Uterus (tissue), 4 donors: ENCODE data around the gene HSCB. TPM values are rescaled to one million over a fixed set of nuclear protein-coding genes. Genes with fewer than 3 reads are reported as not detected.
A peak's percentile ranks its signal among the peaks of the same experiment; 100 is the strongest.

Source experiments
- DNase-seq, 2 donors: peaks; one replicate each; pipeline ENCODE4 v3.0.0-alpha.2; 2019 to 2020
- H3K27ac ChIP-seq, 2 donors: fragments of 200-600 bp; sonication (generic); 1 replicate in 1 of 2; 2 replicates in 1 of 2; pipeline ENCODE4 v1.5.1; 2016 to 2018
- H3K27me3 ChIP-seq, 2 donors: fragments of 200-600 bp; sonication (generic); one replicate each; pipeline ENCODE4 v1.5.1; 2018 to 2019; ENCODE audit warnings: control low read depth in 1 of 2
- H3K36me3 ChIP-seq, 2 donors: fragments of 200-600 bp; sonication (generic); one replicate each; pipeline ENCODE4 v1.5.1; 2019; ENCODE audit warnings: control low read depth in 1 of 2
- H3K4me1 ChIP-seq, 2 donors: fragments of 200-600 bp; sonication (generic); one replicate each; pipeline ENCODE4 v1.5.1; 2018 to 2019; ENCODE audit warnings: control low read depth in 1 of 2
- H3K4me3 ChIP-seq, 2 donors: fragments of 200-600 bp; sonication (generic); 1 replicate in 1 of 2; 2 replicates in 1 of 2; pipeline ENCODE4 v1.5.1; 2018 to 2019; ENCODE audit warnings: mild to moderate bottlenecking in 1 of 2
- H3K9me3 ChIP-seq, 2 donors: fragments of 200-600 bp; sonication (generic); one replicate each; pipeline ENCODE4 v1.5.1; 2019; ENCODE audit warnings: control low read depth in 1 of 2
- POLR2A ChIP-seq, 2 donors: fragments of 450-650 bp; IDR thresholded peaks; one replicate each; pipeline ENCODE4 v1.6.1; 2016; ENCODE audit warnings: antibody characterized with exemption in 2 of 2, mild to moderate bottlenecking in 1 of 2, moderate library complexity in 1 of 2
- intact Hi-C: fragments of 100-400 bp; cut with DNase I; formaldehyde crosslinking; loops from one replicate; pipeline ENCODE4 v1.15.1; 2023; ENCODE audit warnings: low total_unique reads
- total RNA-seq, 4 donors: library from RNA; depleted of rRNA in 3 of 4; stranded (reverse); fragments of >200 nt in 3 of 4; gene quantifications; one replicate each; pipeline versions ENCODE4 v1.1.0 to v1.2.4, GENCODE V29; 2014 to 2023
- TF ChIP-seq, protein P1 (sequence below), 4 experiments: fragments of 200-600 bp in 2 of 4; fragments of 450-650 bp in 2 of 4; sonication (generic) in 2 of 4; IDR thresholded peaks; one replicate each; pipeline ENCODE4 v1.5.1; 2016 to 2019; ENCODE audit warnings: antibody characterized with exemption in 4 of 4, mild to moderate bottlenecking in 2 of 4, moderate library complexity in 1 of 4
- donor health status: DM: yes; HTN: yes; CAD: no.

The HSCB gene
- total RNA-seq, 4 donors from 2014 or later, result 13.6 to 52.4 (median 15.9) TPM

DNA sequence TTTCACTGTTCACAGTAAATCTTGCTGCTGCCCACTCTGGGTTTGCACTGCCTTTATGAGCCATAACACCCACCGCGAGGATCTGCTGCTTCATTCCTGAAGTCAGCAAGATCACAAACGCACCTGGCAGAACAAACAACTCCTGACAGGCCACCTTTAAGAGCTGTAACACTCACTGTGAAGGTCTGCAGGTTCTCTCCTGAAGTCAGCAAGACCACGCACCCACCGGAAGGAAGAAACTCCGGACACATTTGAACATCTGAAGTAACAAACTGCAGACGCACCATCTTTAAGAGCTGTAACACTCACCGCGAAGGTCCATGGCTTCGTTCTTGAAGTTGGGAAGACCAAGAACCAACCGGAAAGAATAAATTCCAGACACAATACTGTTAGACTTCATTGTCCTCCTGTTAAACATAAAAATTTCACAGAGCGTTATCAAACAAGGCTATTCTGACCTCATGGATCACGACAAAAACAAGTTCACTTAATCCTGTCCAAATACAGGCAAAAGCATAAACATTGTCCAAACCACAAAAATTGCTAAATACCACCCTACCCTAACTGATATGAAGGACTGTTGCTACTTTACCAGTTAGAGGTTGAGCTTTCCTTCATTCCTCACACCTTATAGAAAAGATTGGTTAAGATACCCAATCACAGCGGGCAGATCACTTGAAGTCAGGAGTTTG lies 27.7 kb downstream of the HSCB start:
- H3K4me3 ChIP-seq, result no peak overlapping the region
- intact Hi-C loops, result no loop called here
- no peak overlapping the region for H3K27ac ChIP-seq
- H3K36me3 ChIP-seq, result no peaks in the 10 kb centered on the region
- TF ChIP-seq POLR2A (IDR thresholded peaks at IDR 0.05), result no peak
- TF ChIP-seq, protein P1, sequence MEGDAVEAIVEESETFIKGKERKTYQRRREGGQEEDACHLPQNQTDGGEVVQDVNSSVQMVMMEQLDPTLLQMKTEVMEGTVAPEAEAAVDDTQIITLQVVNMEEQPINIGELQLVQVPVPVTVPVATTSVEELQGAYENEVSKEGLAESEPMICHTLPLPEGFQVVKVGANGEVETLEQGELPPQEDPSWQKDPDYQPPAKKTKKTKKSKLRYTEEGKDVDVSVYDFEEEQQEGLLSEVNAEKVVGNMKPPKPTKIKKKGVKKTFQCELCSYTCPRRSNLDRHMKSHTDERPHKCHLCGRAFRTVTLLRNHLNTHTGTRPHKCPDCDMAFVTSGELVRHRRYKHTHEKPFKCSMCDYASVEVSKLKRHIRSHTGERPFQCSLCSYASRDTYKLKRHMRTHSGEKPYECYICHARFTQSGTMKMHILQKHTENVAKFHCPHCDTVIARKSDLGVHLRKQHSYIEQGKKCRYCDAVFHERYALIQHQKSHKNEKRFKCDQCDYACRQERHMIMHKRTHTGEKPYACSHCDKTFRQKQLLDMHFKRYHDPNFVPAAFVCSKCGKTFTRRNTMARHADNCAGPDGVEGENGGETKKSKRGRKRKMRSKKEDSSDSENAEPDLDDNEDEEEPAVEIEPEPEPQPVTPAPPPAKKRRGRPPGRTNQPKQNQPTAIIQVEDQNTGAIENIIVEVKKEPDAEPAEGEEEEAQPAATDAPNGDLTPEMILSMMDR (IDR thresholded peaks at IDR 0.05), result no peak
- no peak for DNase-seq
- no peaks in the 10 kb centered on the region for H3K9me3 ChIP-seq
- peaks cover 0 to 3% of the 10 kb centered on the region in 2 donors for H3K4me1 ChIP-seq
- no peaks in the 10 kb centered on the region for H3K27me3 ChIP-seq

DNA sequence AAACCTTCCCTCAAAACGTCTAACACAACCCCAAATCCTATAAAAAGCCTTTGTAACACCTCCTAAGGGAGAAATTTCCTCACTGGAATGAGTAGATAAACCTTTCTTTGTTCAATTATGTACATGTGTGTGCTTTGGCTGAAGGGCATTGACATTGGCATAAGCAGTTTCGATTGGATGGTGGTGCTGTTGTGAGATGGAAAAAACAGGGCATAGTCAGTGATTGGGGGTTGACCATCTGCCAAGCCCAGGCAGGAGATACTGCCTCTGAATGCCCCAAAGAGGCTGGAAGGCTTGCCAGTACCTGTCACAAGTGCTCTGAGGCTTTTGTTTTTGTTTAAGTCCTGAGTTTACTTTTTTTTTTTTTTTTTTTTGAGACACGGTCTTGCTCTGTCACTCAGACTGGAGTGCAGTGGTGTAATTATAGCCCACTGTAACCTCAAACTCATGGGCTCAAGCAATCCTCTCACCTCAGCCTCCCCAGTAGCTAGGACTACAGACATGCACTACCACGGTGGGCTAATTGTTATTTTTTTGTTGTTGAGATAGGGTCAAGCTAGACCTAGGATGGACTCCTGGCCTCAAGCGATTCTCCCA lies 29.5 kb downstream of the HSCB start:
- no peak for TF ChIP-seq POLR2A (IDR thresholded peaks at IDR 0.05)
- TF ChIP-seq, protein P1 (IDR thresholded peaks at IDR 0.05), result no peak
- H3K4me3 ChIP-seq, result no peak overlapping the region
- H3K27ac ChIP-seq, result no peak overlapping the region
- DNase-seq, result no peak
- H3K9me3 ChIP-seq, result no peaks in the 10 kb centered on the region
- H3K27me3 ChIP-seq, result no peaks in the 10 kb centered on the region
- intact Hi-C loops, result no loop called here
- H3K4me1 ChIP-seq, result peaks cover 0 to 3% of the 10 kb centered on the region in 2 donors
- H3K36me3 ChIP-seq, result no peaks in the 10 kb centered on the region

DNA sequence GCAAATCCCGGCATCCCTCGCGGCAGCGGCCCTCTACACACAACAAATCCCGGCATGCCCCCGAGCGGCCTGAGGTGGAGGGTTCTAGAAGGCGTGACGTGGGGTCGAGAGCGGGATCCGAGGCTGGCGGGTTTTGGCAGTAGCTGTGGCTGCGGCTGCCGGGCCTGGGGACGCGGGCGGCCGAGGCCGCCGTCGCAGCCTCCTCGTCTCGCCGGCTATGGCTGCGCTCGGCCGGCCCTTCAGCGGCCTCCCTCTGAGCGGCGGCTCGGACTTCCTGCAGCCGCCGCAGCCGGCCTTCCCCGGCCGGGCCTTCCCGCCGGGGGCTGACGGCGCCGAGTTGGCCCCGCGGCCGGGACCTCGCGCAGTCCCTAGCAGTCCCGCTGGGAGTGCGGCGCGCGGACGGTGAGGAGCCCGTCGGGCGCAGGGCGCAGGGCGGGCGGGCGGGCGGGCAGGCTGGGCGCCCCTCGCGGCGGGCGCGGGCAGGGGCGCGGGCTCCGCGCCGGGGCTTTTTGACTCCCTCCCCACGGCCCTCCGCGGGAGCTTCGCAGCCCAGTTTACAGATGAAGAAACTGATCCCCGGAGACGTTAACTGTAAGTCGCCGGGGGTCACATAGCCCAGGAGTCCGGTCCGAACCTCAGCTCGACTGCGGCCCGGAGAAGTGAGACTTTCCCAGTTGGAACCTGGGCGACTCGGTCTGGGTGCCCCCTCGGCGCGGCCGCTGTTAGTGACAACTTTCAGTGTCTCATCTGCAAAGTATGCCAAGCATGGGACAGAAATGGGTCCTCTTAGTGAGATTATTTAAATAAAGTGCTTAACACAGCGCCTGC lies 31.0 kb downstream of the HSCB start, which contains the start of gene CCDC117:
TSS of gene CCDC117 (plus strand) at position 63 of the 828 bp plus-strand sequence. CDS start at position 218, 155 bp downstream.
- peak within 1 kb of the TSS; percentile 97 to 100 for H3K27ac ChIP-seq
- TF ChIP-seq POLR2A (IDR thresholded peaks at IDR 0.05), result peak; percentile 86 to 95
- TF ChIP-seq, protein P1 (IDR thresholded peaks at IDR 0.05), result peak in 3 of 4 experiments; percentile 27 to 65 (median 37)
- H3K27me3 ChIP-seq, result no peaks in the 10 kb centered on the region
- H3K4me3 ChIP-seq, result peak within 1 kb of the TSS; percentile 53 to 91
- intact Hi-C loops, result no loop called here
- H3K4me1 ChIP-seq, result peaks cover 0 to 3% of the 10 kb centered on the region in 2 donors
- no peaks in the 10 kb centered on the region for H3K36me3 ChIP-seq
- peak; percentile 93 to 95 for DNase-seq
- no peaks in the 10 kb centered on the region for H3K9me3 ChIP-seq

DNA sequence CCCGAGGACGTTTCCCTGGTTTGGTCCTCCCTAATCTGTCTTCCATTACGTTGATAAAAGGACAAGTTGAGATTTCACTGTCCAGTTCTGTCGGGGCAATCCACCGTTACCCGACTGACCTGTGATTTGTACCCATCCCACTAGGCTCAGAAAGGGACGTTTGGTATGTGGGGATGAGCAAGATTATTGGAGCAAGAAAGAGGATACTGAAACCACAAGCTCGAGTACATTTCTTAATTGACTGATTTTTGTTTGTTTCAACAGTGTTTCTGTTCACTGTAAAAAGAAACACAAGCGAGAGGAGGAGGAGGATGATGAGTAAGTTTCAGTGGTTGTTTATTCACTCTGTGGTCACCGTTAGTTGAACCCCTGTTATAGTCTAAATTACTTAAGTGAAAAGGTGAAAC lies 31.6 kb downstream of the HSCB start:
- H3K36me3 ChIP-seq, result no peaks in the 10 kb centered on the region
- peaks cover 0 to 3% of the 10 kb centered on the region in 2 donors for H3K4me1 ChIP-seq
- peak overlapping the region; percentile 53 to 91 for H3K4me3 ChIP-seq
- no peaks in the 10 kb centered on the region for H3K9me3 ChIP-seq
- H3K27me3 ChIP-seq, result no peaks in the 10 kb centered on the region
- intact Hi-C loops, result no loop called here
- TF ChIP-seq POLR2A (IDR thresholded peaks at IDR 0.05), result no peak
- TF ChIP-seq, protein P1 (IDR thresholded peaks at IDR 0.05), result no peak
- DNase-seq, result no peak
- peak overlapping the region; percentile 97 to 100 for H3K27ac ChIP-seq
